ENCODE measurements around the gene TC2N.

TC2N gene

GRCh38 chr14:91748049-91748448, 119.3 kb downstream of the TC2N start:
- Histone ChIP-seq H3K27ac (ENCODE audit: low read length) (no peak overlapping the region), H3K4me2 (ENCODE audit: insufficient read depth, low read length) (no peak overlapping the region), H3K36me3 (ENCODE audit: insufficient read depth, low read length) (no peaks in the 10 kb centered on the region), H3K4me3 (ENCODE audit: low read depth in 1 of 2, low read length in 2 of 2) (no peak overlapping the region), H3K9ac (ENCODE audit: low read depth, low read length) (no peak overlapping the region), H4K20me1 (ENCODE audit: insufficient read depth, low read length) (no peaks in the 10 kb centered on the region), H3K79me2 (ENCODE audit: insufficient read depth, low read length) (no peaks in the 10 kb centered on the region), H3K4me1 (ENCODE audit: insufficient read depth, low read length) (no peaks in the 10 kb centered on the region), H3K27me3 (ENCODE audit: insufficient read depth, low read length, poor library complexity) (no peaks in the 10 kb centered on the region), H3K9me3 (ENCODE audit: insufficient read depth, low read length, severe bottlenecking) (no peaks in the 10 kb centered on the region), H2AFZ (ENCODE audit: low read depth, low read length) (no peak overlapping the region)
- TF ChIP-seq EZH2 (IDR thresholded peaks at IDR 0.05; ENCODE audit: borderline replicate concordance, low read depth, low read length, severe bottlenecking) = no peak
- TF ChIP-seq, protein P1, sequence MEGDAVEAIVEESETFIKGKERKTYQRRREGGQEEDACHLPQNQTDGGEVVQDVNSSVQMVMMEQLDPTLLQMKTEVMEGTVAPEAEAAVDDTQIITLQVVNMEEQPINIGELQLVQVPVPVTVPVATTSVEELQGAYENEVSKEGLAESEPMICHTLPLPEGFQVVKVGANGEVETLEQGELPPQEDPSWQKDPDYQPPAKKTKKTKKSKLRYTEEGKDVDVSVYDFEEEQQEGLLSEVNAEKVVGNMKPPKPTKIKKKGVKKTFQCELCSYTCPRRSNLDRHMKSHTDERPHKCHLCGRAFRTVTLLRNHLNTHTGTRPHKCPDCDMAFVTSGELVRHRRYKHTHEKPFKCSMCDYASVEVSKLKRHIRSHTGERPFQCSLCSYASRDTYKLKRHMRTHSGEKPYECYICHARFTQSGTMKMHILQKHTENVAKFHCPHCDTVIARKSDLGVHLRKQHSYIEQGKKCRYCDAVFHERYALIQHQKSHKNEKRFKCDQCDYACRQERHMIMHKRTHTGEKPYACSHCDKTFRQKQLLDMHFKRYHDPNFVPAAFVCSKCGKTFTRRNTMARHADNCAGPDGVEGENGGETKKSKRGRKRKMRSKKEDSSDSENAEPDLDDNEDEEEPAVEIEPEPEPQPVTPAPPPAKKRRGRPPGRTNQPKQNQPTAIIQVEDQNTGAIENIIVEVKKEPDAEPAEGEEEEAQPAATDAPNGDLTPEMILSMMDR (IDR thresholded peaks at IDR 0.05; ENCODE audit: borderline replicate concordance, extremely low read depth, low read length, poor library complexity, severe bottlenecking) = no peak
- DNase-seq (no peak), ATAC-seq (ENCODE audit: insufficient read depth, low read depth) (no peak)

DNA sequence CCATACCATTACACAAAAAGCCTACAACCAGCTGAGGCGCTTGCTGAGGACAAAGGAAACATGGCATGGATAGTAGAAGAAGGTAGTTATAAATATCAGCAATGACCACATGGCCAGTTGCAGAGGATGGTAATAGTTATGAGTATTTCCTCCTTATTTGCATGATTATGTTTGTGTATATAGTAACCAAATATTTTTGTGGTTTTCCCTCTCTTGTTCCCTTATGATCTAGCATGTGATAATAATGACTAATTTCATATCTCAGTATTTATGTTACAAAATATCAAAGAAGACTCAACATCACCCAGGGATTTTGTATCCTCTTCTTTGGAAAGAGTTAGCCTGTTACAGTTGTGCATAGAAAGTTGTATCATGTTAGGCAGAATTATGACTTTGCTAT, 122.0 kb downstream of the TC2N start:
- no peak for ATAC-seq (ENCODE audit: insufficient read depth, low read depth)
- Histone ChIP-seq H3K27me3 (ENCODE audit: insufficient read depth, low read length, poor library complexity) (no peaks in the 10 kb centered on the region), H3K9ac (ENCODE audit: low read depth, low read length) (no peak overlapping the region), H3K9me3 (ENCODE audit: insufficient read depth, low read length, severe bottlenecking) (no peaks in the 10 kb centered on the region), H3K36me3 (ENCODE audit: insufficient read depth, low read length) (no peaks in the 10 kb centered on the region), H3K4me3 (ENCODE audit: low read depth in 1 of 2, low read length in 2 of 2) (no peak overlapping the region), H3K27ac (ENCODE audit: low read length) (no peak overlapping the region), H4K20me1 (ENCODE audit: insufficient read depth, low read length) (no peaks in the 10 kb centered on the region), H2AFZ (ENCODE audit: low read depth, low read length) (no peak overlapping the region), H3K4me1 (ENCODE audit: insufficient read depth, low read length) (no peaks in the 10 kb centered on the region), H3K4me2 (ENCODE audit: insufficient read depth, low read length) (no peak overlapping the region), H3K79me2 (ENCODE audit: insufficient read depth, low read length) (no peaks in the 10 kb centered on the region)
- no peak for DNase-seq
- TF ChIP-seq, protein P1 (IDR thresholded peaks at IDR 0.05; ENCODE audit: borderline replicate concordance, extremely low read depth, low read length, poor library complexity, severe bottlenecking) = no peak
- TF ChIP-seq EZH2 (IDR thresholded peaks at IDR 0.05; ENCODE audit: borderline replicate concordance, low read depth, low read length, severe bottlenecking) = no peak

DNA sequence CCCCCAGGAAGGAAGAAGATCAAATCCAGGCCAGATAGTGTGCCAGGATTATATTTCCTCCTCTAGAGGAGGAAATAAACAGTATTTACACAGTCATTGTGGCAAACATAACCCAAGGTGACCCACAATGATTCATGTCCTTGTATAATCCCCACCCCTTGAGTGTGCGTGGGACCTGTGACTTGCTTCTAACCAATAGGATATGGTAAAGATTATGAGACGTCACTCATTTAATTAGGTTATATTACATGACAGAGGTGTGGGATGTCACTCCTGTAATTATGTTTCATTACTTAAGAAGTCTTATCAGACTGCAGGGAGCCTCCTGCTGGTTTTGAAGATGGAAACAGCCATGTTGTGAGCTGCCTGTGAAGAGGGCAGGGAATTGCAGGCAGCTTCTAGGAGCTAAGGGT, 123.3 kb downstream of the TC2N start:
- ATAC-seq (ENCODE audit: insufficient read depth, low read depth) = no peak
- no peak for TF ChIP-seq EZH2 (IDR thresholded peaks at IDR 0.05; ENCODE audit: borderline replicate concordance, low read depth, low read length, severe bottlenecking)
- TF ChIP-seq, protein P1 (IDR thresholded peaks at IDR 0.05; ENCODE audit: borderline replicate concordance, extremely low read depth, low read length, poor library complexity, severe bottlenecking) = peak; percentile 5
- Histone ChIP-seq H4K20me1 (ENCODE audit: insufficient read depth, low read length) (no peaks in the 10 kb centered on the region), H2AFZ (ENCODE audit: low read depth, low read length) (no peak overlapping the region), H3K4me2 (ENCODE audit: insufficient read depth, low read length) (no peak overlapping the region), H3K27me3 (ENCODE audit: insufficient read depth, low read length, poor library complexity) (no peaks in the 10 kb centered on the region), H3K36me3 (ENCODE audit: insufficient read depth, low read length) (no peaks in the 10 kb centered on the region), H3K9ac (ENCODE audit: low read depth, low read length) (no peak overlapping the region), H3K9me3 (ENCODE audit: insufficient read depth, low read length, severe bottlenecking) (no peaks in the 10 kb centered on the region), H3K4me1 (ENCODE audit: insufficient read depth, low read length) (no peaks in the 10 kb centered on the region), H3K79me2 (ENCODE audit: insufficient read depth, low read length) (no peaks in the 10 kb centered on the region), H3K4me3 (ENCODE audit: low read depth in 1 of 2, low read length in 2 of 2) (no peak overlapping the region), H3K27ac (ENCODE audit: low read length) (no peak overlapping the region)
- no peak for DNase-seq

DNA sequence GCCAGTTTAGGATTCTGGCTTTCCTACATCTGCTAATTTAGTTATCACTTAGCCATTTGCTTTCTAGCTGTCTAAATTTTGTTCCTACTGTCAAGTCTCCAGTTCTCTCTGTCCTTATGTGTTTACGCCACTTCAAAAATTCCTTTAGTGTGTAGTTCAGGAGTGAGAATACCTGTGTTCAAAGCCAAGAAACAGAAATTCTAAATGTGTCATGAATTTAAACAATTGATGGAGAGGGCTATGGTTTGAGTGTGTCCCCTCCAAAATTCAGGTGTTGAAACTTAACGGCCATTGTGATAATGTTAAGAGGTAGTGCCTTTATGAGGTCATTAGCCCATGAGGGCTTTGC, 124.1 kb downstream of the TC2N start:
- DNase-seq (no peak), ATAC-seq (ENCODE audit: insufficient read depth, low read depth) (no peak)
- Histone ChIP-seq H2AFZ (ENCODE audit: low read depth, low read length) (no peak overlapping the region; the same call in 1 of the 2 replicates), H3K4me3 (ENCODE audit: low read depth in 1 of 2, low read length in 2 of 2) (no peak overlapping the region), H3K9ac (ENCODE audit: low read depth, low read length) (no peak overlapping the region), H3K27ac (ENCODE audit: low read length) (no peak overlapping the region), H3K9me3 (ENCODE audit: insufficient read depth, low read length, severe bottlenecking) (no peaks in the 10 kb centered on the region), H4K20me1 (ENCODE audit: insufficient read depth, low read length) (no peaks in the 10 kb centered on the region), H3K27me3 (ENCODE audit: insufficient read depth, low read length, poor library complexity) (no peaks in the 10 kb centered on the region), H3K79me2 (ENCODE audit: insufficient read depth, low read length) (no peaks in the 10 kb centered on the region), H3K36me3 (ENCODE audit: insufficient read depth, low read length) (no peaks in the 10 kb centered on the region), H3K4me2 (ENCODE audit: insufficient read depth, low read length) (no peak overlapping the region), H3K4me1 (ENCODE audit: insufficient read depth, low read length) (no peaks in the 10 kb centered on the region)
- TF ChIP-seq, protein P1 (IDR thresholded peaks at IDR 0.05; ENCODE audit: borderline replicate concordance, extremely low read depth, low read length, poor library complexity, severe bottlenecking) = no peak
- no peak for TF ChIP-seq EZH2 (IDR thresholded peaks at IDR 0.05; ENCODE audit: borderline replicate concordance, low read depth, low read length, severe bottlenecking)

All from DND-41 (cell line).